G401 (cell line): ENCODE measurements around the gene SYNE2. TPM values are rescaled to one million over a fixed set of nuclear protein-coding genes. Genes with fewer than 3 reads are reported as not detected.
A peak's percentile ranks its signal among the peaks of the same experiment; 100 is the strongest.

ENCODE experiments used
- DNase-seq: peaks from one replicate; pipeline ENCODE4 v3.0.0-alpha.2; 2015; ENCODE audit warnings: low spot score
- in situ Hi-C: cut with HindIII; loops from 2 replicates; pipeline ENCODE4 v1.10.0; 2016; ENCODE audit warnings: low sequenced_read_pairs, mixed read lengths
- total RNA-seq: library from RNA; depleted of rRNA; stranded (reverse); fragments of >200 nt; shearing (Covaris generic); gene quantifications from 2 replicates; pipeline ENCODE4 v1.2.3, GENCODE V29; 2014

Gene SYNE2
- total RNA-seq, 1 experiment from 2014 or later, result 6.2 TPM

DNA sequence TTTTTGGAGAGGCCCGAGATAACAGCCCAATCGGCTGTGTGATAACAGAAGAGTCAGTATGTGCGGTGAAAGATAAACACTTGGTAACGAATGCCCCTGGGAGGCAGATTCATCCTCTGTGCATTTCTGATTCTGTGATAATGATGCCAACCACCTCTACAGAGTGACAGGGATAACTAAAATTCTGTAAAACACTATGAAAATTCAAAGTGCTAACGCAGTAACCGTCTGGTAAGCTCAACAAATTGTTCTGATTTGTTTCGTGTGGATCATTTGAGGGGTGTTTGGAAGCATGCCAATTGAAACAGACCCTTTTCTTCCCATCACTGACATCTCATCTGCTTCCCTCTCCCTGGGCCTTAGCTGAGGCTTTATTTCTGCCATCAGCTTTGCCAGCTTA, 365.0 kb downstream of the SYNE2 start:
- DNase-seq, result no peak
- in situ Hi-C loops, result no loop called here

DNA sequence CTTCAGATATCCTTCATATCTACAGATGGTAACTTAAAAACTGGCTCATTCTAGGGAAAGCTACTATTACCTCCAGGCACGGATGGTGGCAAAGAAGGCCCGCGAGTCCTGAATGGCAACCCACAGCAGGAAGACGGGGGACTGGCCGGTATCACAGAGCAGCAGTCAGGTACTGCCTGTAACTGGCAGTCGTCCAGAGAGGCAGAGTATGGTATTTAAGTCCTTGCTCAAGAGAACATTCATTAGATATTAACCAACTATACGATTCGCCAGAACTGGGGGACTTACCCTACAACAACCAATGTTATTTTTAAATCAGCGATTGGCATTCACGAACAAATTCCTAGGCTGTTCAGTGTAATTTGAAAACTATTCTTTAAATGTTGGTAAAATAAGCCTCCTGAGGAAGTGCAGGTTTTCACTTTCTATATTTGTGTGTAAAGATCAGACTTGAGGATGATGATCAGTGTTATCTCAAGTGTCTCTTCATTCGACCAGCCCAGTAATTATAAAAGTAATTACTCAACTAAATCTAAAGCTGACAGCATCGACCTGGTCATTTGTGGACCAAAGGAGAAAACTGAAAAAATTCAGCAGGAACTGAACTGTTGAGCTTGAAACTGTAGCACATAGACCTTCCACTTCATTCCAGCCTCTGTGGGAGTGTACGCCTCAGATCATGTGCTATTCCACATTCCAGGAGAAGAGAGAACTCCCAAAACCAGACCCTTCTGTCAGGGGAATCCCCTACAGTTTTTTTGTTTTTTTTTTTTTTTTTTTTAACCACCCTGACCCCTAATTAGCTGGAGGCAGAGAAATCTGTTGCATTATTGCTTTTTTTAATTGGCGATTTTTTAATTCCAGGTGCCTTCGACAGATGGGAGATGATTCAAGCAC, 365.8 kb downstream of the SYNE2 start:
- DNase-seq, result peak; percentile 65
- in situ Hi-C loops, result no loop called here

DNA sequence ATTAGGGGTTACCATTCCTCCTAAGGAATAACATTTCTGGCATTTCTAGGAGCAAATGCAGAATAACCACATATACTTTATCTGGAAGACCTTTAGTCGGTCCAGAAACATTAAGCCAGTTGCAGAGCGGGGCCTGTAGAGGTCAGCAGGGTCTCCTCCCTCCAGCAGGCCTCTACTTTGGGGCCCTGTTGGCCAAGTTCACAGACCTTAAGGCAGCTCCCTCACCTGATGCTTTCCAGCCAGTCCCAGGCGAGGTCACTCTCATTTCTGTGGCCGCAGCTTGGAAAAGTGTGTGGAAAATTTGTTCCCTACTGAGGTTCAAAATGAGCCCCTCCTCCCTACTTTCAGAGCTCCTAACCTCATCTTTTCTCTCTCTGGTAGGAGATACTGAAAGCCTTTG, 367.3 kb downstream of the SYNE2 start:
- no peak for DNase-seq
- in situ Hi-C loops, result no loop called here

DNA sequence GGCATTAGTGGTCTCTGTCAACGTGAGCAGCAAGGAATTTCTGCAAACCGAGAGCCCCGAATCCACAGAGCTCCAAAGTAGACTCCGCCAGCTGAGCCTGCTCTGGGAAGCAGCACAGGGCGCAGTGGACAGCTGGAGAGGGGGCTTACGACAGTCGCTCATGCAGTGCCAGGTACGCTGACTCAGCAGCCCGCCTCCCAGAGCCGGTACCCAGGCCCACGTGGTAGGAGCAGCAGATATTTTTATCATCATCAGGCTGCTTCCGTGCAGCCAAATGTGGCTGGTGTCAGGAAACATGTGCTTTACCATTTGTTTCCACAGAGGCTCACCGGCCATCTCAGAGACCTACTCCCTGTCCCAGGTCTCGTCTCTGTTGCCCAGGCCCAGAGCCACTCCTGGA, 367.7 kb downstream of the SYNE2 start:
- no peak for DNase-seq
- in situ Hi-C loops, result no loop called here

DNA sequence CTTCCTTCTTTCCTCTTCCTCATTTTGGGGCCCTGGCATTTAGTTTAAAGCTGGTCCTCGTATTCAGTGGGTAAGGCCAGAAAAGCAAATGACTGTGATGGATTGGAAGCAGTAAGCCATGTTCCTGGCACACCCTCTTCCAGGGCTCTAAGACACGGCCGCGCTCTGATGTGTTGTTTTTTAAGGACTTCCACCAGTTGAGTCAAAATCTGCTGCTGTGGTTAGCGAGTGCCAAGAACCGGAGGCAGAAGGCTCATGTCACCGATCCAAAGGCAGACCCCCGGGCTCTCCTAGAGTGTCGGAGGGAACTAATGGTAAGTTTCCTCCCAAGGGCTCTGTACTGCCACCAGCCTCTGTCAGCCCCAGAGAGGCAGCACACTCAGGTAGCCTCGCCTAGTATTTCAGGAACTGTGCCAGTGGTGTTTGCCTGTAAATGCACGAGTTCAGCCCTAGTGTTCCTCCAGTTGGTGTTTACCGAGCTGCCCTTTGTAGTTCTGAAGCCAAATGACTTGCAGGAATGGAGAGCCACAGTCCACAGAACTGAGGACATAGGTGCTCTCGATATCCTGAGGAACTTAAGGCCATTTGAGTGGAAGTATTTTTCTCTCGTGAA, 368.7 kb downstream of the SYNE2 start:
- in situ Hi-C loops, result no loop called here
- no peak for DNase-seq

DNA sequence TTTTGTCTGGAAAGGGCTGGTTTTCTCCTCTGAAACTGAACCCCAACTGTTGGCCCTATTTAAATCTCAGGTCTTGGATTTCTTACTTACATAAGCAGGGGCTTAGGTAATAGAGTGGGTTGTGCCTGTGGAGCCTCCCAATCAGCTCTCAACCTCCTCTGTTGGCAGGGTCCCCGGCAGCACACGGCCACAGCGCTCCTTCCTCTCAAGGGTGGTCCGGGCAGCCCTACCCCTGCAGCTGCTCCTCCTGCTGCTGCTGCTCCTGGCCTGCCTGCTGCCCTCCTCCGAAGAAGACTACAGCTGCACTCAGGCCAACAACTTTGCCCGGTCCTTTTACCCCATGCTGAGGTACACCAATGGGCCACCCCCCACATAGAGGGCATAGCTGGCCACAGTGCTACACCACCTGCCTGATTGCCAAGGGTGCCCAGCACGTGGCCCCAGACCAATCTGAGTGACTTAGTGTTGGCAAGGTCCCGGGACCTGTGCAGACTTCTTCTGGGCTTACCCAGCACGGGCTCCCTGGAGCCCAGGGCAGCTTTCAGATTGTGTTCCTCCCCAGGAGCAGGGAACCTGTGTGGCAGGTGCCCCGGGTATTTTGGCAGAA, 372.4 kb downstream of the SYNE2 start:
- DNase-seq, result no peak
- in situ Hi-C loops, result no loop called here

DNA sequence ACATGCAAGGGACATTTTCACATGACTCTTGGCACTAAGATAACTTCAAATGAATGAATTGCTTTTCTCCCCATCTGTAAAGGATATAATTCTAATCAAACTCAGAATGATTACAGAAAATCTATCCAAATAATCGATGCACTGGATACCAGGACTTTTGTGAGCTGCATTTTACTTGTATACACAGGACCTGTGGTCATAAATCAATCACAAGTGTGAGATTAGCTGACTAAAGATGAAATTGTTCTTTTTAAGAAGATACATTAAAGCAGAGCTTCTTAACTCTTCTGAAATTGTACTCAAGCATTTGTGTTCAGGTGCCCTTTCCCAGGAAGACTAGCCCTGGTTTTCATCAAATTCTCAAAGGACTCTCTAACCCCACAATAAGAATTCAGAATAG, 375.1 kb downstream of the SYNE2 start:
- no peak for DNase-seq
- in situ Hi-C loops, result no loop called here

DNA sequence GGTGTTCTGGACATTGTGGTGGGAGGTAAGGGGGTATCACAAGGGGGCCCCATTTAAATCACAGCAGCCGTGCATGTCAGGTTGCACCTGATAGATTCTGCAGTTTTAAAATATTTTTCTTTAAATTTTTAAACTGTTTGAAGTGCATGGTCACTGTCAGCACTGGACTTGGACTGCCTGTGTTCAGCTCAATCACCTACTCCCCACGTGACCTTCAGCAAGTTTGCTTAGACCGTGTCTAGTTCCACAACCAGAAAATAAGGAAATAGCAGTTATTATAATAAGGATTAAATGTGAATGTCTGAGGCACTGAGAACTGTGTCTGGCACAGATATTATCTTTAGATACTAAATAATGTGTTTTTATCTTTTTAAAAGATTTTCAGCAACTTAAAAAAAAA, 376.7 kb downstream of the SYNE2 start:
- in situ Hi-C loops, result no loop called here
- DNase-seq, result no peak

DNA sequence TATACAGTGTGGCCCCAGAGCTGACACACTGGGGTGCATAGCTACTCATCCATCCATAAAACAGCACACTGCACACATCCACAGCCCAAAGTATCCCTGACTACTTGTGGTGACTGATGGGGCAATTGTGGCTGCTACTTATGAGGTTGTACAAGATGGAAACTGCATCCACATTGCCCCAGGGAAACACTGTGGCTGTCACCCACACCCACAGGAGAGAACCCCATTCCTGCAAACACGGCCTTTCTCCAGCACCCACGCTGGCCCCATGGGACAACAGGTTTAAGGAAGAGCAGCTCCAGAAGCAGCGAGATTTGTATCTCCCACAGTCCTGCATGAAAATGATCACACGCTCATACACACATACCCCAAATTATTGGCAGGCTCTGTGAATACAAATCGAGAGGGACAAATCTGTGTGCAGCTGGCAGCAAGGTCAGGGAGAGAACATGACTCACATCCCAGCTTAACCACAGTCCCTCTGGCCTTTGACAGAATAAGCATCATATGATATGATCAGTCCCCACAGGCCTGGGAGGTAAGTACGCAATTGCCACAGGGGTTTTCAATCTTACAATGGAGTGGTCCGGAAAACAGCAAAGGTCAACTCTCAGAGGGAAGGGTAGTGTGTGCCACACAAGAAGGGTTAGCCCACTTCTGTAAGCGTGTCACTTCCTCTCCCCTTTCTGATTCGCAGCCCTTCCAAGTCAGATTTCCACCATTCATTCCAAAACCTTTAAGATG, 379.5 kb downstream of the SYNE2 start:
- DNase-seq, result no peak
- in situ Hi-C loops, result no loop called here

DNA sequence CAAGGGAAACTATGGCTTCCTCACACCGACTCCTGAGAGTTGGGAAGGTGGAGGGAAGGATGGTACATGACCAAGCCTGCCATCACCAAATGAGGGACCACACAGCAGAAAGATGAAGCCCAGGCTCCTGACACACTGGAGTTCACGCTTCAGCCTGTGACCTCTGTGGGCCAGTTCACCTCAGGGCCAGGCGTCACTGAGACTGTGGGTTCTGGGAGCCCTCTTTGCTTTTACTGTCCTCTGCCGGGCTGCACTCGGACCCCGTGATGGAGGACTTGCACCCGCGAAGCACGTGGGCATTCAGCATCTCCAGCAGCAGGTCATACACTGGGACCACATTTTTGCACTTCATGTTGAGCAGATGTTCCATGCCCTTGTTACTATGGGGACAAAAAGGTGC, 380.1 kb downstream of the SYNE2 start:
- no peak for DNase-seq
- in situ Hi-C loops, result no loop called here

DNA sequence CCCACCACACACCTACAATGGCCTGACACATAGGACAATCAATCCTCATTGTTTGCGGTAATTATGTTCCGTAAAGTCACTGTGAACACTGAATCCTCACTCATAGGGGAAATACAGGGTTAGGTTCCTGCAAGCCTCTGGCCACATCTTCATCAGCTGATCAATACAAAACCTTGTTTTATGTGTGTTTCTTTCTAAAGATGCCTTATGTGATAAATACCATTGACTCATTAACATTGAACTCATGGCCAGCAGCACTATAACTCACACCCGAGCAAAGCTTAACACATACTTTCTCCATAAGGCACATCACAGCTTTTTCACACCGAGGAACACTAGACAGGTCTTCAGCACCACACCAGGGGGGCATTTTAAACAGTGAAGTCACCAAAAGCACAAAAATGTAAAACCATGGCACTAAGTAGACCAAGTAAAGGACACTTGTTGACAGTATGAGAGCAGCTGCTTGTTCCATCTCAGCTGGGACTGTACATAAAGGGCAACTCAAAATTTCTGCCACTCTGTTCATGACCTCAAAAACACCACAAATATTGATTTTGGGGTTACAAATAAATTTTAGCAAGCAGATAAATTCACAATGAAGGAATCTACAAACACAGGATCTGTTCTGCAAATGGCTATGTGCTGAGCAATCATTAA, 380.9 kb downstream of the SYNE2 start:
- in situ Hi-C loops, result no loop called here
- no peak for DNase-seq

DNA sequence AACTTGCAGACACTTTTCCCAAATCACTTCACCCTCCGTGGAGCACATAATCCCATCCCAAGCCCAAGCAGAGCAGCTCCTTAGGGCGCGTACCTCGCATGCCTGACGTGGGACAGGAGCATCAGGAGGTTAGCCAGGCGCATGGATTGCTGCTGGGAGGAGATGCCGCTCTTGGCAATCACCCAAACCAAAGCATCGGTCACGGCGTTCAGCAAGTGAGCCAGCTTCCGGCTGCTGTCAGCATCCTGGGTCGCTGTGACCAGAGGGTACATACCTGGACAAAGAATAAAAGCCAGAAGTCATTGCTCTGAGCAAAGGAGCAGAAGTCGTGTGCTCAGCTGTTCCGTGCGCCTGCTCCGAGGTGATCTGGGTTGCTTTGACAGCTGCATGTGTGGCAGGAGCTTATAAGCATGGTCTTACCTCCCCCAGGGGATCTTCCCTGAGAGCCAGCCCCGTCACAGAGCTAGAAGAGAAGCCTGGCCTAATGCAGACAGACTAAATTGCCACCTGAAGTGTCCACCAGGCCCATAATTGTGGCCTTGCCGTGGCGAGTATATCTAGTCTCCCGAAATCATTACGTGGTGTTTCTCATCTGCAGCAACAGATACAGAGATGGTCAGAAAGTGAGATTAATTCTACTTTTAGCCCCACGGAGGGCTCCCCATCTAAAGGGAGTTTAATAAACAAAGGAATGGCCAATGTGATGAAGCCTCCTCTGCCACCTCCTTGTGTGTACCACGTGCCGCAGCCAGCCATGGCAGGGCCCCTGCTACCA, 382.3 kb downstream of the SYNE2 start:
- peak; percentile 61 for DNase-seq
- in situ Hi-C loops, result no loop called here

DNA sequence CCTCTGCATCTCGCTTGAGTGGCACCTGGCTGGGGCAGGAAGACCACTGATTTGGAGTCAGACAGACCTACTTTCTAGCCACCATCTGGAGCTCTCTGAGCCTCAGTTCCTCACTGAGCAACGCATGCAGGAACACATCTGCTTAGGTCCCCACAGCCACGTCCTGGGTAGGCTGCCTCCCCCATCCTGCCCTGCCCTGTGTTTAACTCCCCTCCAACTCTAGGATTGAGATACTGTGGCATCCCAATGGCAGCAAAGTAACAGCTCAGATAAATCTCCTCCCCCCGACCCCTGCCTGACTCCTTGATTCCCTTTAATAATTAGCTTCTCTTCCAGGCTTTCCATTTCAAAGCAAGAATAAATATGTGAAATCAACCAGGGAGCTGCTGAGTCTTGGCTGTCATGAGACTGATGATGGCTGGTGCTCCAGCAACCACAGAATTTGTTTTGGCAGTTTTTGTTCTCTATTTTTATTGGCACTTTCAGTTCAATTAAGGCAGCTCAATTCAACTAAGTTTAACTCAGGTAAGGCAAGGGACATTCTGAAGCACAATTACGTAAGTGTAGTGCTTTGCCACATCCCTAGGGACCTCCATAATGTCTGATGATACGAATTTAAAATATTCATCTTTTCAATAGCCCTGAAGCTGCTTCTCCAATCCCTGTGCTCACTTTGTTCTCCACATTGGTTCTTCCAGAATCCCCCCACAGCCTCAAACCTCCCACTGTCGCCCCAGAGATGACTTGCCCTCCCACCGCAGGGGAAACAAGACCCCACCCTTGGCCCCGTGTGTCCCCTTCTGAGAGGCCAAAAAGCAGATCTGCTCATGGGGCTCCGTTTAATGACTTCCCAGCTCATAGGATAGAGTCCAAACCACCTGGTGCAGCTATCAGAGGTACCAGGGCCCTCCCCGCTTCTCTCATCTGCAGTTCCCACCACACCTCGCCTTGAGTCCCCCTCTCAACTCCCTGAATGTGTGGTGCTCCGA, 383.1 kb downstream of the SYNE2 start:
- no peak for DNase-seq
- in situ Hi-C loops, result no loop called here

DNA sequence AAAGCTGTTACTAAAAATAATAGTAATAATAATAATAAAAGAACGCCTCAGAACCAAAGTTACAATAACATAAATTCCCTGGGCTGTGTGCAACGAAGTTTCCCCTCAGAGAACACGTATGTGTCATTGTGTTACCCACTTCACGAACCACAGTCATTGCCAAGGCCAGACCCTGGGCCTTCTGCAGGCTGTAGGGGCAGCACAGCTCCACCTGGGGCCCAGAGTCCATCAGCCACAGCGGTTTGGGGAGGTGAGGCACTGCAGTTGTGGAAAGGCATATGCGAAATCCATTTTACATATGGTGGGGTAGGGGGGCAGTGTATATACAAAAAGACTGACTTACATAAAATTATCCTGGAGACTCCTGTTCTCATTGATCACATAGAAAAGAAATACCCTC, 385.2 kb downstream of the SYNE2 start:
- in situ Hi-C loops, result no loop called here
- DNase-seq, result no peak

DNA sequence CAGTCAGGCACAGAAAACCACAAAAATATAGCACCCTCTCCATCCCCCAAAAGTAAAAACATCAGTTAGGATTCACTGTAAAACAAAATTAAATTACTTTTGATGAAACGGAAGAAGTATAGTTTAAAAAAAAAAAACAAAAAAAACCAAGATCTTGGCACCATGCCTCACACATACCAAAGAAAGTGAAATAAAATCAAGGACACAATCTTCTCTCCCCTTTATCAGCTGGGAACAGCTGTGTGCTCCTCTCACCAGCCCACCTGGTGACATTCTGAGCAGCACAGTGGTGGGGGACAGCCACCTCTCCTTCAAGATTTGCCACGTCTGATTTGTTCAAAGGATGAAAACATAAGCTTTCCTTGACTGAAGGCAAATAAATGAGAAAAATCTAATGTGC, 385.8 kb downstream of the SYNE2 start:
- in situ Hi-C loops, result no loop called here
- DNase-seq, result no peak

DNA sequence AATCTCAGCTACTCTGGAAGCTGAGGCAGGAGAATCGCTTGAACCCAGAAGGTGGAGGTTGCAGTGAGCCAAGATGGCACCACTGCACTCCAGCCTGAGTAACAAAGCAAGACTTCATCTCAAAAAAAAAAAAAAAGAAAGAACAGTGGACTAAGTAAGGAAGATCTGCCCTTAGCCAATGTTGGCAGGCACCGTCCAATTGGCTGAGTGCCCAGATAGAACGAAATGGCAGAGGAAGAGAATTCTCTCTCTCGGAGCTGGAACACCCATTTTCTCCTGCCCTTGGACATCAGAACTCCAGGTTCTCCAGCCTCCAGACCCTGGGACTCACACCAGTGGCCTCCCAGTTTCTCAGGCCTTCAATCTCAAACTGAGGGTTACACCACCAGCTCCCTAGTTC, 391.5 kb downstream of the SYNE2 start:
- DNase-seq, result peak; percentile 30
- in situ Hi-C loops, result no loop called here

DNA sequence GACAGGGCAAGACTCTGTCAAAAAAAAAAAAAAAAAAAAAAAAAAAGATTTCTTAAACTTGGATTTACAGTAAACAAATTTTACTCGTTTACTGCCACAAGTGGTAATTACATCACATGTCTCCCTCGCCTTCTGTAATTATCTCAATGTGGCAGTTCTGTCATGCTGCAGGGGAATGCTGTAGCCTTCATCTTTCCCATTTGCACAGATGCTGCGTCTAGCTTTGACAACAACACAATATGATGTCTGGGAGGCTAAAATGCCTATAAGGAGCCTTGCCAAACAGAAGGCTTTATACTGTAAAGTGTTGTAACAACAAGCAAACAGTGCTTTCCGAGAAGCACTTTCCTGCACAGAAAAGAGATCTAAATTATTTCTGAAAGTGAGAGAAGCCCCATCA, 392.7 kb downstream of the SYNE2 start:
- DNase-seq, result no peak
- in situ Hi-C loops, result no loop called here

DNA sequence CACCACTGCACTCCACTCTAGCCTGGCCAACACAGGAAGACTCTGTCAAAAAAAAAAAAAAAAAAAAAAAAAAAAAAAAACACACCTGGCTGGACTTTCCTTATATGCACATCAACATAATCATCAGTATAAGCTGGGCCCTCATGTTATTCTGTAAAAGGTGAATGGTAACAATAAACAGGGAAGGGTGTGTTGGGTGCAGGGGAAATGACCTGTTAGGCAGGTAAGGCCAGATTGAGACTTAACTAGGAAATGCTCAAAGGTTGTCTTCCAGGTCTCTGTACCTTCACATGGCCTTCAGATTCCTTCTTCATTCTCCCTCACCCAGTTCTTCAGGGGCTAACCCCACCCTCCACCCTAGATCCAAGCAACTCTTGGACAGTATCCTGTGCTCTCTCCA, 393.9 kb downstream of the SYNE2 start:
- DNase-seq, result no peak
- in situ Hi-C loops, result no loop called here
